ENCODE data around the gene SERPINF2.
A peak's percentile ranks its signal among the peaks of the same experiment; 100 is the strongest.

Gene SERPINF2

GRCh38 chr17:1709403-1709951 lies 33.2 kb upstream of the SERPINF2 start:
- DNase-seq (ENCODE audit: low read depth, low spot score): no peak
- H3K27ac ChIP-seq: no peak overlapping the region
- no peaks in the 10 kb centered on the region for H3K9me3 ChIP-seq (ENCODE audit: low read depth, low read length)
- no peak for TF ChIP-seq EZH2 (IDR thresholded peaks at IDR 0.05)
- no peak for TF ChIP-seq FOXP2 (optimal IDR thresholded peaks at IDR 0.05; ENCODE audit: control extremely low read depth, extremely low read length, insufficient read depth)
- no peak for TF ChIP-seq POLR2AphosphoS5 (IDR thresholded peaks at IDR 0.05; ENCODE audit: borderline replicate concordance, low read depth, low read length)
- H3K9ac ChIP-seq (ENCODE audit: insufficient read length): peak overlapping the region; percentile 82
- peak overlapping the region; percentile 90 for H3K4me3 ChIP-seq
- no peaks in the 10 kb centered on the region for H3K36me3 ChIP-seq (ENCODE audit: insufficient read depth, low read length)

- no peak for DNase-seq (ENCODE audit: low read depth, low spot score)
- Histone ChIP-seq H3K36me3 (ENCODE audit: insufficient read depth, low read length) (no peaks in the 10 kb centered on the region), H3K9me3 (ENCODE audit: low read depth, low read length) (no peaks in the 10 kb centered on the region), H3K9ac (ENCODE audit: insufficient read length) (peak within 1 kb of the TSS; percentile 82), H3K4me3 (peak within 1 kb of the TSS; percentile 90), H3K27ac (peak within 1 kb of the TSS; percentile 76)
- peak; percentile 34; the same call in 1 of the 2 replicates for TF ChIP-seq POLR2AphosphoS5 (IDR thresholded peaks at IDR 0.05; ENCODE audit: borderline replicate concordance, low read depth, low read length)
- TF ChIP-seq FOXP2 (optimal IDR thresholded peaks at IDR 0.05; ENCODE audit: control extremely low read depth, extremely low read length, insufficient read depth): no peak
Observed at GRCh38 chr17:1709971-1710806, 32.5 kb upstream of the SERPINF2 start, which contains the start of gene TLCD2. TSS of gene TLCD2 (minus strand) at chr17:1710377. CDS start at chr17:1710242, 135 bp downstream.

- peak overlapping the region; percentile 76 for H3K27ac ChIP-seq
- DNase-seq (ENCODE audit: low read depth, low spot score): no peak
- peak overlapping the region; percentile 82 for H3K9ac ChIP-seq (ENCODE audit: insufficient read length)
- no peak for TF ChIP-seq FOXP2 (optimal IDR thresholded peaks at IDR 0.05; ENCODE audit: control extremely low read depth, extremely low read length, insufficient read depth)
- no peak for TF ChIP-seq POLR2AphosphoS5 (IDR thresholded peaks at IDR 0.05; ENCODE audit: borderline replicate concordance, low read depth, low read length)
- no peak for TF ChIP-seq EZH2 (IDR thresholded peaks at IDR 0.05)
- no peaks in the 10 kb centered on the region for H3K9me3 ChIP-seq (ENCODE audit: low read depth, low read length)
- no peaks in the 10 kb centered on the region for H3K36me3 ChIP-seq (ENCODE audit: insufficient read depth, low read length)
- peak overlapping the region; percentile 90 for H3K4me3 ChIP-seq
Observed at GRCh38 chr17:1710807-1711553, 31.7 kb upstream of the SERPINF2 start.

- TF ChIP-seq FOXP2 (optimal IDR thresholded peaks at IDR 0.05; ENCODE audit: control extremely low read depth, extremely low read length, insufficient read depth): no peak
- TF ChIP-seq POLR2AphosphoS5 (IDR thresholded peaks at IDR 0.05; ENCODE audit: borderline replicate concordance, low read depth, low read length): no peak
- no peak for TF ChIP-seq EZH2 (IDR thresholded peaks at IDR 0.05)
- DNase-seq (ENCODE audit: low read depth, low spot score): no peak
- Histone ChIP-seq H3K36me3 (ENCODE audit: insufficient read depth, low read length) (no peaks in the 10 kb centered on the region), H3K27ac (peak overlapping the region; percentile 76), H3K4me3 (no peak overlapping the region), H3K9ac (ENCODE audit: insufficient read length) (no peak overlapping the region), H3K9me3 (ENCODE audit: low read depth, low read length) (no peaks in the 10 kb centered on the region)
Observed at GRCh38 chr17:1711804-1712203, 30.9 kb upstream of the SERPINF2 start.

GRCh38 chr17:1712271-1712670 lies 30.4 kb upstream of the SERPINF2 start:
- H3K9ac ChIP-seq (ENCODE audit: insufficient read length): no peak overlapping the region
- no peaks in the 10 kb centered on the region for H3K9me3 ChIP-seq (ENCODE audit: low read depth, low read length)
- H3K36me3 ChIP-seq (ENCODE audit: insufficient read depth, low read length): no peaks in the 10 kb centered on the region
- no peak overlapping the region for H3K4me3 ChIP-seq
- TF ChIP-seq EZH2 (IDR thresholded peaks at IDR 0.05) (no peak), POLR2AphosphoS5 (IDR thresholded peaks at IDR 0.05; ENCODE audit: borderline replicate concordance, low read depth, low read length) (no peak), FOXP2 (optimal IDR thresholded peaks at IDR 0.05; ENCODE audit: control extremely low read depth, extremely low read length, insufficient read depth) (no peak)
- no peak for DNase-seq (ENCODE audit: low read depth, low spot score)
- peak overlapping the region; percentile 97 for H3K27ac ChIP-seq

GRCh38 chr17:1713160-1713877 lies 29.4 kb upstream of the SERPINF2 start:
- Histone ChIP-seq H3K9ac (ENCODE audit: insufficient read length) (no peak overlapping the region), H3K4me3 (peak overlapping the region; percentile 93; the same call in 1 of the 2 replicates), H3K27ac (peak overlapping the region; percentile 97), H3K9me3 (ENCODE audit: low read depth, low read length) (no peaks in the 10 kb centered on the region), H3K36me3 (ENCODE audit: insufficient read depth, low read length) (no peaks in the 10 kb centered on the region)
- DNase-seq (ENCODE audit: low read depth, low spot score): no peak
- no peak for TF ChIP-seq EZH2 (IDR thresholded peaks at IDR 0.05)
- TF ChIP-seq FOXP2 (optimal IDR thresholded peaks at IDR 0.05; ENCODE audit: control extremely low read depth, extremely low read length, insufficient read depth): no peak
- TF ChIP-seq POLR2AphosphoS5 (IDR thresholded peaks at IDR 0.05; ENCODE audit: borderline replicate concordance, low read depth, low read length): no peak

GRCh38 chr17:1713878-1714426 lies 28.7 kb upstream of the SERPINF2 start:
- Histone ChIP-seq H3K4me3 (peak overlapping the region; percentile 93), H3K36me3 (ENCODE audit: insufficient read depth, low read length) (no peaks in the 10 kb centered on the region), H3K9ac (ENCODE audit: insufficient read length) (peak overlapping the region; percentile 82), H3K9me3 (ENCODE audit: low read depth, low read length) (no peaks in the 10 kb centered on the region), H3K27ac (peak overlapping the region; percentile 97)
- TF ChIP-seq EZH2 (IDR thresholded peaks at IDR 0.05) (no peak), FOXP2 (optimal IDR thresholded peaks at IDR 0.05; ENCODE audit: control extremely low read depth, extremely low read length, insufficient read depth) (no peak), POLR2AphosphoS5 (IDR thresholded peaks at IDR 0.05; ENCODE audit: borderline replicate concordance, low read depth, low read length) (no peak)
- DNase-seq (ENCODE audit: low read depth, low spot score): no peak
